Measurements from ENCODE around the gene ANAPC2. TPM values are rescaled to one million over a fixed set of nuclear protein-coding genes. Genes with fewer than 3 reads are reported as not detected.

Gene ANAPC2
- total RNA-seq, 1 donor from 2014 or later = 73.2 TPM

- H3K27me3 Mint-ChIP-seq = no peaks in the 10 kb centered on the region
- TF ChIP-seq, protein P1, sequence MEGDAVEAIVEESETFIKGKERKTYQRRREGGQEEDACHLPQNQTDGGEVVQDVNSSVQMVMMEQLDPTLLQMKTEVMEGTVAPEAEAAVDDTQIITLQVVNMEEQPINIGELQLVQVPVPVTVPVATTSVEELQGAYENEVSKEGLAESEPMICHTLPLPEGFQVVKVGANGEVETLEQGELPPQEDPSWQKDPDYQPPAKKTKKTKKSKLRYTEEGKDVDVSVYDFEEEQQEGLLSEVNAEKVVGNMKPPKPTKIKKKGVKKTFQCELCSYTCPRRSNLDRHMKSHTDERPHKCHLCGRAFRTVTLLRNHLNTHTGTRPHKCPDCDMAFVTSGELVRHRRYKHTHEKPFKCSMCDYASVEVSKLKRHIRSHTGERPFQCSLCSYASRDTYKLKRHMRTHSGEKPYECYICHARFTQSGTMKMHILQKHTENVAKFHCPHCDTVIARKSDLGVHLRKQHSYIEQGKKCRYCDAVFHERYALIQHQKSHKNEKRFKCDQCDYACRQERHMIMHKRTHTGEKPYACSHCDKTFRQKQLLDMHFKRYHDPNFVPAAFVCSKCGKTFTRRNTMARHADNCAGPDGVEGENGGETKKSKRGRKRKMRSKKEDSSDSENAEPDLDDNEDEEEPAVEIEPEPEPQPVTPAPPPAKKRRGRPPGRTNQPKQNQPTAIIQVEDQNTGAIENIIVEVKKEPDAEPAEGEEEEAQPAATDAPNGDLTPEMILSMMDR (IDR thresholded peaks at IDR 0.05; ENCODE audit: unreplicated experiment) = no peak
- no peaks in the 10 kb centered on the region for H3K9me3 Mint-ChIP-seq (ENCODE audit: low read depth)
- DNase-seq (ENCODE audit: low spot score, unreplicated experiment) = no peak
- H3K27ac Mint-ChIP-seq = no peak overlapping the region
- H3K4me1 Mint-ChIP-seq (ENCODE audit: low read depth) = peaks cover 9% of the 10 kb centered on the region
- peak overlapping the region; percentile 16 for H3K4me3 Mint-ChIP-seq (ENCODE audit: low read depth)
- H3K36me3 Mint-ChIP-seq (ENCODE audit: insufficient read depth) = peaks cover 4% of the 10 kb centered on the region
Measured at GRCh38 chr9:137183980-137184595, 4.3 kb downstream of the ANAPC2 start.

- TF ChIP-seq, protein P1 (IDR thresholded peaks at IDR 0.05; ENCODE audit: unreplicated experiment) = no peak
- Mint-ChIP-seq H3K4me3 (ENCODE audit: low read depth) (no peak overlapping the region), H3K9me3 (ENCODE audit: low read depth) (no peaks in the 10 kb centered on the region), H3K27me3 (no peaks in the 10 kb centered on the region), H3K4me1 (ENCODE audit: low read depth) (peaks cover 7% of the 10 kb centered on the region), H3K36me3 (ENCODE audit: insufficient read depth) (peaks cover 4% of the 10 kb centered on the region), H3K27ac (no peak overlapping the region)
- DNase-seq (ENCODE audit: low spot score, unreplicated experiment) = no peak
Measured at GRCh38 chr9:137182836-137183235, 5.5 kb downstream of the ANAPC2 start.

- Mint-ChIP-seq H3K4me1 (ENCODE audit: low read depth) (peaks cover under 1% of the 10 kb centered on the region), H3K36me3 (ENCODE audit: insufficient read depth) (peaks cover 9% of the 10 kb centered on the region), H3K4me3 (ENCODE audit: low read depth) (no peak overlapping the region), H3K9me3 (ENCODE audit: low read depth) (no peaks in the 10 kb centered on the region), H3K27ac (no peak overlapping the region), H3K27me3 (no peaks in the 10 kb centered on the region)
- no peak for DNase-seq (ENCODE audit: low spot score, unreplicated experiment)
- TF ChIP-seq, protein P1 (IDR thresholded peaks at IDR 0.05; ENCODE audit: unreplicated experiment) = no peak
Measured at GRCh38 chr9:137181680-137182079, 6.7 kb downstream of the ANAPC2 start.

DNA sequence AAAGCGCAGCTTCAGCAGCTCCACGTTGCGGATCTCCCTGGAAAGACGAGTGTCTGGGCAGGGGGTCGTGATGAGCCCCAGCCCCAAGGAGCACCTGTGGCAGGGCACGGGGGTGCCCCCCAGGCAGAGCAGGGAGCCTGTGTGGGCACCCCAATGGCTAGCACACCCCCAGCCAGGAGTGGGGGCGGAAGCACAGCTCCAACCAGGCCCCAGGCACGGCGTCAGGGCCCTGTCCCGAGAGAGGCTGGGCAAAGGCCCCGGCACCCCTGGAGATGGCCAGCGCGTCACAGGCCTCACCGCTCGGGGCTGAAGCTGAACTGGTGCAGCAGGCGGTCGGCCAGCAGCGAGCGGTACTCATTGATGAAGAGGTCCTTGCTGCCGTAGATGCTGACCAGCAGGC lies 7.9 kb downstream of the ANAPC2 start:
- no peak for DNase-seq (ENCODE audit: low spot score, unreplicated experiment)
- Mint-ChIP-seq H3K4me3 (ENCODE audit: low read depth) (no peak overlapping the region), H3K9me3 (ENCODE audit: low read depth) (no peaks in the 10 kb centered on the region), H3K4me1 (ENCODE audit: low read depth) (no peaks in the 10 kb centered on the region), H3K27ac (no peak overlapping the region), H3K36me3 (ENCODE audit: insufficient read depth) (peaks cover 9% of the 10 kb centered on the region), H3K27me3 (peaks cover 7% of the 10 kb centered on the region)
- TF ChIP-seq, protein P1 (IDR thresholded peaks at IDR 0.05; ENCODE audit: unreplicated experiment) = no peak

DNA sequence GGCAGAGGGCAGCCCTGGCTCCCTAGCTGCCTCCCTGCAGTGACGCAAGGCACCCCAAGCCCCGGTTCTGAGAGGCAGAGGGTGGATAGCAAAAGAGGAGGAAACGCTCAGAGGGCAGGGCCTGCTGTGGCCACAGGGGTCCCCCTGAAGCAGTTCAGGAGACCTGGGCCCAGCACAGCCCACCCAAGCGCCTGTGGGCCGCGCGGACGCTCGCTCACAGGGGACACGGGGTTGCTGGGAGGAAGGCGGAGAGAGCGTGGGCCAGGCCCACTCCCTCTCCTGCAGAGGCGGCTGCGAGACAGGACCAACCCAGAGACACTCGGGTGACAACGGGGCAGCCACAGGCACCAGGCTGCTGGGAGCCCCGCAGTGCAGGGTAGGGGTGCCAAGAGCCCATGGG lies 8.6 kb downstream of the ANAPC2 start:
- H3K4me3 Mint-ChIP-seq (ENCODE audit: low read depth) = no peak overlapping the region
- TF ChIP-seq, protein P1 (IDR thresholded peaks at IDR 0.05; ENCODE audit: unreplicated experiment) = no peak
- peaks cover 9% of the 10 kb centered on the region for H3K36me3 Mint-ChIP-seq (ENCODE audit: insufficient read depth)
- peaks cover 7% of the 10 kb centered on the region for H3K27me3 Mint-ChIP-seq
- H3K9me3 Mint-ChIP-seq (ENCODE audit: low read depth) = no peaks in the 10 kb centered on the region
- no peak overlapping the region for H3K27ac Mint-ChIP-seq
- no peaks in the 10 kb centered on the region for H3K4me1 Mint-ChIP-seq (ENCODE audit: low read depth)
- DNase-seq (ENCODE audit: low spot score, unreplicated experiment) = no peak
